NCI-H2227 treated with DMSO at 0.1 percent for 48 hours (cell line): Measurements from ENCODE around the gene CRIP3.

Experiments used
- DNase-seq: peaks from one replicate; lab custom pipeline; 2025; lab: John Stamatoyannopoulos, UW

Gene CRIP3

DNA sequence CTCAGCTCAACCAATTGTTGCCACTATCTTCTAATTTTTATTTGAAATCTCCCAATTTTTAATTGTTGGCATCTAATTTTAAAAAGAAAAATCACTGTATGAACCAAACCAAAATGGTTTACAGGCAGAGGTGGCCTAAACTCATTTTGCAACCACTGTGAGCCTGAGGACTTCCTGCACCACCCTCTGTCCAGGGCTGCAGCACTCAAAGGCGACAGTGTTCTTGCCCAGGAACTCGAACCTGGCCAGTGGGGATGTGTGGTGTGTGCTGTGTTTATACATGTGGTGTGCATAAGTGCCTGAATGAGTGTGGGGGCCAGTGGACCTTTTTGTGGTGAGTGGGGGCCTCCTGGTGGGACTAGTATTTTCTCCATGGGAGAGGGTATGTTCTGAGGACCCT, 34.9 kb downstream of the CRIP3 start:
- no peak for DNase-seq

DNA sequence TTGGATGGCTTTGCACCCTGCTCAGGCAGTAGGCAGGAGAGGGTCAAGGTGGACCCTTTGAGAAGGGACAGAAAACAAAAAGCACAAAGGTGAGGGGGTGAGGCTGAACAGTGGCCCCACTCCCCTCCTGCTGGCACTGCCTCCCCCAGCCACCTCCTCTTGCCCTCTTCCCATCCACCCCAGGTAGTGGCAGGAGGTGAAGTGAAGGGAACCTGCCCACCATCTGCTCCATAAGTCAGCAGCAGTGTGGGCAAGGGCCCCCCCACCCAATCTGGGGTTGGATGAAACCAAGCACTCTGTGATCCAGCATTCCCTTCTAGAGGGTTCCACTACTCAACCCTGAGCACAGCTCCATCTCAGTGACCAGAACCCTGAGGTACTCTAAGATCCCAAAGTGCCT, 36.7 kb downstream of the CRIP3 start:
- no peak for DNase-seq

DNA sequence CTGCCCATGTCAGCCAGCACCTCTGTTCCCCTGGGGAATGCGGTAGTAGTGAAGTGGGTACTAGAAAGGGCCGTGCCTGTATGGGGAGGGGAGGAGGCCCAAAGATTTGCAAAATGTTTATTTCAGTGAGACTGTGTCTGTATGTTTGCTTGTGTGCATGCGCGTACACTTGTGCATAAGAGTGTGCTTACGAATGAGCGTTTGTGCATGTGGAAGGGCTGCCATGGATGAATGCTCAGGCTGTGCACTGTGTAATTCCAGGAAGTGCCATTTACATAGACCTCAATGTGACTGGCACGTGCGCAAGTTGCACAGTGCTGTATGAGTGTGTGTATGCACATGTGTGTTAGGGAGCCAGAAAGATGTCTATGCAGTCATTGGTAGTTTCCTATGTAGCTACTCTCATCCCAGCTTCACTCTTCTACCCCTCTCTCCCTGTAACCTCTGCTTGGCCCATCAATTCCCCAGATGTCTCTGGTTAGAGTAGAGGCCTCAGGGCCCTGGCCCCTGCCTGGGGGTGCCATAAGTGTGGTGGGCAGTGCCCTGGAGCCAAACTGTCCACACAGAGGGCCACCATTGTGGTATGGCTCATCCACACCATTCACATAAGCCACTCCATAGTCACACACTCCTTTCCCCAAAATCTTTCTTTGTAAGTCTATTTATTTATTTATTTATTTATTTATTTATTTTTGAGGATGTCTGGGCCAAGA, 37.4 kb downstream of the CRIP3 start:
- DNase-seq, result no peak

DNA sequence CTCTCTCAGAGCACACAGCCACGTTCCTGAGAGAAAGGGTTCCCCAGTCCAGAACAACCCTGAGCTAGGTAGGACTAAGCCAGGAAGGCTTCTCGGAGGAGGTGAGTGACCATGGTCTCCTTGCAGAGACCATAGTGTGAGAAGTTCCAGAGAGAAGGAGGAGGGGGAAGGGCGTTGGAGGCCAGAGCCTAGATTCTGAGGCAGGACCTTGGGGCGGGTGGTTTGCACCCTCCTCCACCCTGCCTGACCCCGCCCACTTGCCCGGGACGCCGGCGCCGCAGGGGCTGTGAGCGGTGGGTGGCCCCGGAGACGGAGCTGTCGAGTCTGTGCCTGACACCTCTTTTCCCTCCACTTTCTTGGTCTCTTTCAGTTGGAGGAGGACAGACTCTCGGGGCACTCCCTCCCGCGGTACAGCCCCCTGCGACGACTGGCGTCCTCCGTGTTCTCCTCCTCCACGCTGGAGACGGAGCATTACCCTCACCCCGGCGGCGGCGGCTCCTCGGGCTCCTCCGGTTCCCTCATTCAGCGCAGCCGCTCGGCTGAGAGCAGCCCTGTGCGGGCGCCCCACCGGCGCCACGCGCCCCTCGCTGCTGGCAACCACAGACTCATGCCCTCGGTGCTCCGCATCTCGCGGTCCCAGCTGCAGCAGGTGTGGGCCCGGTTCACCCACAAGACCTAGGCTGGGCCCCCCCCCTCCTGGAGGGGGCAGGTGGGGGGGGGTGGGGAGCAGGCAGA, 39.2 kb downstream of the CRIP3 start:
- no peak for DNase-seq

DNA sequence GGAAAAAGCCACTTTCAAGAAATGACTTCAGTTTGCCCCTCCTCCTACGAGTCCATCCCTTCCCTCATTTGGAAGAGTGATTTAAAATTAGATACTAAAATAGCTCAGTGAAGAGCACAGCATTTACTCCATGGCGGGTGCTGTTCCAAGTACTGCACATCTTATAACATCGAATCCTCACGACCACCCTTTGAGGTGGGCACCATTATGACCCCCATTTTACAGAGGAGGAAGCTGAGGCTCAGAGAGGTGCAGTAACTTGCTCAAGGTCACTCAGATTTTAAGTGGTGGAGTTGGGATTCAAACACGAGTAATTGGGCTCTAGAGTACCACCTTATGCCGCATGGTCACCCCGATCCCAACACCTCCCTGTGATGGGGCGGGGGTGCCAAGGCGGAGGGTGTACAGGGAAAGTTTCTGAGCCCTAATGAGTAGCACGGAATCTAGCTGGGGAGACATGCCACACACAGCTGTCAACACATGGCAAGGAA, 39.8 kb downstream of the CRIP3 start:
- no peak for DNase-seq

DNA sequence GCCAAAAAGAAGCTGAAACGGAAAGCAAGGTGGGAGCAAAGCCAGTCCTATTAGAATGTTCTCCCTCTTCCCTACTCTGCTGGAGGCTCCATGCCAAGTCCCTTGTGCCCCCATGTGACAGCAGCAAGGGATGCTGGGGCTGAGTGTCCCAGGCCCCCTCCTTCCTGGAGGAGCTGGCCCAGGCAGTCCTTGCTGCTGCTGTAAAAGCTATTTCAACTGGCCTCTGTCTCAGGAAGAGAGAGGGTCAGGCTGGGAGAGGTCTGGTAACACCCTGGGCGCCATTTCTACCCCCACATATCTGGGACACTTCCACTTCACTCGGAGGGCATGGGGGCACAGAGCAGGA, 40.3 kb downstream of the CRIP3 start:
- DNase-seq, result no peak

DNA sequence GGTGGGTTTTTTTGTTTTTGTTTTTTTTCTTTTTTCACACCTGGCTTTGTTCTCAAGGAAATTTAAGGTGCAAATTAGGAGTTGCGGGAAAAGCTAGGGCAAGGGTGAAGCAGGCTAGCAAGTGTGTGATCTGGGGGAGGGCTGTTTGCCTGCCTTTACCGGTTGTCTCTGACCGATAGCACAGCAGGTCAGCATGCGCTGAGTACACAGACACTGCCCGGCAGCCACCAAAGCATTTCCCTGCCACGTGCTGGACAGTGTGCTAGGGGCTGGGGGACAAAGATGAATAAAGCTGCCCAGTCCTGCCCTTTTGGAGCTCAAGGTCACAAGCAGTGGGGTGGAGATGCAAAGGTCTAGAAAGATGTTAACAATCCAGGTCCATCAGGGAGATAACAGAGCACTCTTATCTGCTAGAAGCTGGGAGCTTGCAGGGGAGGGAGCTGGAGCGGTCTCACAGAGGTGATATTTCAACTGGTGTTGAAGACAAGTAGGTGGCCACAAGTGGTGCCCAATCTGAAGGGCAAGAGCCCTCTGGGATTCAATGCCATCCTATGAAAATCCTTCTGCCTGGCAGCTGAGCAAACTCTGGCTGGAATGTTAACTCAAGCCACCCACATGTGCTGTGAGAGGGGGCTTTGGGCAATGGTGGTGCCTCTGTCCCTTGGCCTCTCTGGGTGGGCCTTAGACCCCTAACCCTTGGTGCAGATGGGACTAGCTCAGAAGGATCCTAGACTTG, 40.8 kb downstream of the CRIP3 start:
- no peak for DNase-seq

DNA sequence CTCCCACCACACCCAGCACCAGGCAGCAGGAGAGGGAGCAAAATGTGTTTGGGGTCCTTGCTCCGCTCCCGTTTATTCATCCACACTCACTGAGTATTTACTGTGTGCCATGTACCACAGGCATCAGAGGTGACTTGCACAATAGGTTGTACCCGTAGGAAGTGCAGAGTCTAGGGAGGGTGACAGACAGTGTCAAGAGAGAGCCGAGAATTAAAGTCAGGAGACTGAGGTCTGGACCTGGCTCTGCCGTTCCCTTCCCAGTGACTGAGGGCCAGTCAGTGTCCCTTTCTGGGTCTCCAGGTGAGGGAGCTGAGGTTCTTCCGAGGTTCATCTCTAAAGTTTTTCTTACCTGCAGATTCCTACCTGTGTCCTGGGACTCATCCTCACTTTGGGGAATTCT, 43.1 kb downstream of the CRIP3 start:
- DNase-seq, result no peak

DNA sequence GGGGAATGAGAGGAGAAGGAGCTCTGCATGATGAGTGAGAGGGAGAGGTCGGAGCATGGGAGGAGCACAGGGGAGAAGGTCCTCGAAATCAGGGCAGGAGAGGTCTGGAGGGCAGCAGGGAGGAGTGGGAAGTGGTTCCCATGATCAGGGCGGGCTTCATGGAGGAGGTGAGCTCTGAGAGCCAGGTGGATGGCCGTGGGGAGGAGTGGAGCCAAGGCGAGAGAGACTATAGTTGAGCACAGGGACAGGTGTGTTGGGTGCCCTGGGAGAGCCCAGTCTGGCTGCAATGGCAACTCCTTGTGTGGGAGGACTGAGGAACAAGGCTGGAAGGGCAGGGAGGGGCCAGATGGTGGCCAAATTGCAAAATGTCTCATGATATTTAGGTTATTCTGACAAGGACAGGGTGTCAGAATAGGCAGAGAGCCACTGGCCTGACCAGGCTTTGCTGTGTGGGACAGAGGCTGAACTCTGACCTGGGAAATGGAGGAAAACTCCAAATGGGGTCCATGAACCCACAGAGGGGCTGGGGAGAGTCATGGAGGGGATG, 44.0 kb downstream of the CRIP3 start:
- DNase-seq, result no peak

DNA sequence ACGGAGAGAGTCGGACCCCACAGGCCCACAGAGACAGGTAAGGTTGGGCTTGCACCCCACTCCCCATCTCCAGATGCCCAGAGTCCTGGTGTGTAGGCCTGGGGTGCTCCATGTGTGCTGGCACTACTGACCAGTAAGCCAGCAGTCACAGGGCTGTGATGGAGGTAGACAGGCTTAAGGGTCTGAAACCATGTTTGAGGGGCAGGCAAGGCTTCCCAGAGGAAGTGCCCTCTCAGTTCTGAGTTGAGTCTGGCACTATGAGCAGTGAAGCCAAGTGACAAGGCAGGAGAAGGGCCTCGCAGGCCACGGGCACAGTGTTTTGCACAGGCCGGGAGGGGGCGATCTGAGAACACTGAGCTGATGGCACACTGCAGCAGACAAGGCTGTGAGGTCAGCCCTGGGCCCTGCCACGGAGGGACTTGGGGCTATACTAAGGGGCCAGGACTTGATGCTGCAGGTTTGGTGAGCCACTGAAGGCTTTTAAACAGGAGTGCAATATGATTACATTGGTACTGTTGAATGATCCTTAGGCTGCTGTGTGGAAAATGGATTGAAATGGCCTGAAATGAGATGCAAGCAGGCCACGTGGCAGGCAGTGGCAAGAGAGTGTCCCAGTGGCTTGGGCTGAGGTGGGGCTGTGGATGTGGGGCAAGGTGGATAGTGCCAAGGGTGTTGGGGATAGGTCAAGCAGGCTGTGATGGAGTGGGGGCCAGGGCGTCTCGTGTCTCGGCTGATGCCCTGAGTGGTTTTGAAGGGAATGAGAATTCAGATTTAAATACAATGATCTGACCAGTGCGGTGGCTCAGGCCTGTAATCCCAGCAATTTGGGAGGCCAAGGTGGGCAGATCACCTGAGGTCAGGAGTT, 45.1 kb downstream of the CRIP3 start:
- DNase-seq, result no peak

DNA sequence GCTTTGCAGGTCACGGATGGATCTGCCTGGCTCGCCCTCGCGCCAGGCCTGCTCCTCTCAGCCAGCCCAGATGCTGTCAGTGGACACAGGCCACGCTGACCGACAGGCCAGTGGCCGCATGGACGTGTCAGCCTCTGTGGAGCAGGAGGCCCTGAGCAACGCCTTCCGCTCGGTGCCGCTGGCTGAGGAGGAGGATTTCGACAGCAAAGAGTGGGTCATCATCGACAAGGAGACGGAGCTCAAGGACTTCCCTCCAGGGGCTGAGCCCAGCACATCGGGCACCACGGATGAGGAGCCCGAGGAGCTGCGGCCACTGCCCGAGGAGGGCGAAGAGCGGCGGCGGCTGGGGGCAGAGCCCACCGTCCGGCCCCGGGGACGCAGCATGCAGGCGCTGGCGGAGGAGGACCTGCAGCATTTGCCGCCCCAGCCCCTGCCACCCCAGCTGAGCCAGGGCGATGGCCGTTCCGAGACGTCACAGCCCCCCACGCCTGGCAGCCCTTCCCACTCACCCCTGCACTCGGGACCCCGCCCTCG, 45.8 kb downstream of the CRIP3 start:
- DNase-seq, result no peak

DNA sequence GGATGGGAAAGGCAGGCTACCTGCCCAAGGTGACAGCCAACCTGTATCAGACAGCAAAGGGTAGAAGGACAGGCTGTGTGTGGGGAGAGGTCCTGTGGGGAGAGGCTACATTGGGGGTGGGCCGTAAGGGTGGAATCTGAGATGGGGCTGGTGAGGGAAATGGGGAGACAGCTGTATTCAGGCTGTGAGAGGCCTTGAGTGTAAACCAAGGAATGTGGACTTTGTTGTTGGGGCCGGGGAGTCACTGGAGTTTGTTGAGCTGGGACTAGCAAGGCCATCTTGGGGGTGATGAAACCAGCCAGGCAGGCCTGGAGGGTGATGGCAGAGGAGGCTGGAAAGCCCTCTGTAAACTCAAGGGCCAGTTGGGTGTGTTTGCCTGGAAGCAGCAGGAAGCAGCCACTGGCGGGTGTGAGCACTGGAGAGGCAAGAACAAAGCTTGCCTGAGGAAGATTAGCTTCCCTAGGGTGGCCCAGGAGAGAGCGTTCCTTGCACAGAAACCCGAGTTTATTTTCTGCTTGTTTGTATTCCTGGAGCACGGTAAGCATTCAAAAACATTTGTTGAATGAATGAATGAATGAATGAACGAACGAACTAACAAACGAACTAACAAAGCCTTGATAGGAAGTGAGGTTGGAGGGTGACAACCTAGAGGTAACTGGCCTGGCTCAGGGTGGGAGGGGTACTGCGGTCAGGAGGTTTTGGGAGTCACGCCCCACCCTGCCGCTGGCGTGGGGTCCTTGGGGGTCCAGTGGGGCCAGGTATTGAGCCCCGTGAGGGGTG, 46.4 kb downstream of the CRIP3 start:
- no peak for DNase-seq

DNA sequence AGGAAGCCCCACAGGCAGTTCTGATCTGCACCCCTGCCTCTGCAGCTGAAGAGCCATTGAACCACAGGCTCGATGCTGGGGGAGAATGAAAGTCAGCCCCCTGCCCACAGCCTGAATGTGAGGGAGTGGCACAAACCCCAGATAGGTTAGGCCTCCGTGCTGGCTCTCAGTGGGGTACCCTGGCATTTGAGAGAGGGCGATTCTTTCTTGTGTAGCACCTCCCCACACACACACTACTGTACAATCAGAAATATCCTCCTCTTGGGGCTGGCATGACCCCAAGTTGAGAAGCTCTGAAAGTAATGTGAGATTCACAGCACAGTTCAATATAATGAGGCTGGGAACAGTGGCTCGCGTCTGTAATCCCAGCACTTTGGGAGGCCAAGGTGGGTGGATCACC, 47.4 kb downstream of the CRIP3 start:
- no peak for DNase-seq

DNA sequence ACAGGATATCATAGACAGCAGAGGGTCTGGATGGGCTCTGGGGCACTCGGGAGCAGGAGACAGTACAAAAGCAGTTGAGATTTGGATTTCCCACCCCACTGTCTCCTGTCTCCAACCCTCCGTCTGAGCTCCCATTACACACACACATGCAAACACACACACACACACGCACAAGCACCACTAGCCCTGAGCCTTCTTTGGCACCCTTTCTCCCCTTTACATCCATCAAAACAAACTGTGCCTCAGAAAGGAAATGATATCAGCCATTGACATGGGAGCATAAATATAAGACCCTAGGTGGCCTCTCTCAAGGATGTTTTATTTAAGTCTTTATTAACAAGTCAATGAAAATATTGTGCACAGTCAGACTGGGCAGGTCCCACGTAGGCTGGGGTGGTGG, 47.8 kb downstream of the CRIP3 start:
- DNase-seq, result no peak

DNA sequence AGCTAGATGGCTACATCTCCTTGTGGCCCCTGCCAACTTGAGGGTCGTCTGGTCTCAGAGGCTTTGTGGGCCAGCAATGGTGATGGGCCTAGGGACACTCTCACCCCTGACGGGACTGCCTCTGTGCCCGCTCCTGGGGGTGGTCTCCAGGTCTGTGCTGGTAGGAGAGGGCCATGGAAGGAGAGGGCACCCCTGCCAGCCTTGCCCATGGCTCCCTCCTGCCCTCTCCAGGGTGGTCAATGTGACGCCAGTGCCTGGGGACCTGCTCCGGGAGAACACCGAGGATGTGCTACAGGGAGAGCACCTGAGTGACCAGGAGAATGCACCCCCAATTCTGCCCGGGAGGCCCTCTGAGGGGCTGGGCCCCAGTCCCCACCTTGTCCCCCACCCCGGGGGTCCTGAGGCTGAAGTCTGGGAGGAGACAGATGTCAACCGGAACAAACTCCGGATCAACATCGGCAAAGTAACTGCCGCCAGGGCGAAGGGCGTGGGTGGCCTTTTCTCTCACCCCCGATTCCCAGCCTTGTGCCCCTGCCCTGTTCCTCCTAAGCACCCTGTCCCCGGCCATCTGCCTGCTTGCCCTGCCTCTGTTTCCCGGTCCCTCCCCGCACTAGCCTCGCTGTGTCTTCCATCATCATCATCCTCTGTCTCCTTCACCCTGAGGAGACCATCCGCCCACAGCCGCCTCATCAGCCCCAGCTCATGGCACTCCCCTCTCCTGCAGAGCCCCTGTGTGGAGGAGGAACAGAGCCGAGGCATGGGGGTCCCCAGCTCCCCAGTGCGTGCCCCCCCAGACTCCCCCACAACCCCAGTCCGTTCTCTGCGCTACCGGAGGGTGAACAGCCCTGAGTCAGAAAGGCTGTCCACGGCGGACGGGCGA, 49.6 kb downstream of the CRIP3 start:
- no peak for DNase-seq

DNA sequence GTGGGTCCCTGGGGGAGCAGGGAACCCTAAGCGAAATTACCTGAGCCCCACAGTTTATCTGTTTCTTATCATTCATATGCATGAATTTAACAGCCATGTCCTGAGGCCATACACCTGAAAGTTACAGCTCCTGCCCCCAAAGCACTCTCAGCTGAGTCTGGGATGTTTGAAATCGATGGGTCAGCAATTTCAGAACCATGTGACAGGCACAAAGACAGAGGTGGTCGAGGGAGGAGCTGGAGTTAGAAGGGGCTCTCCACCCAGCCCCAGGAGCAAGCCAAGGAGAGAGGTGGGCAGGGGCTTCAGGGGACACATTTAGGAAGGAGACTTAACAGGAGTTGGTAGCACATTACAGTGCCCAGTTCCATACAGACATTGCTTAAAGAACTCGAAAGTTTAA, 50.4 kb downstream of the CRIP3 start:
- no peak for DNase-seq

DNA sequence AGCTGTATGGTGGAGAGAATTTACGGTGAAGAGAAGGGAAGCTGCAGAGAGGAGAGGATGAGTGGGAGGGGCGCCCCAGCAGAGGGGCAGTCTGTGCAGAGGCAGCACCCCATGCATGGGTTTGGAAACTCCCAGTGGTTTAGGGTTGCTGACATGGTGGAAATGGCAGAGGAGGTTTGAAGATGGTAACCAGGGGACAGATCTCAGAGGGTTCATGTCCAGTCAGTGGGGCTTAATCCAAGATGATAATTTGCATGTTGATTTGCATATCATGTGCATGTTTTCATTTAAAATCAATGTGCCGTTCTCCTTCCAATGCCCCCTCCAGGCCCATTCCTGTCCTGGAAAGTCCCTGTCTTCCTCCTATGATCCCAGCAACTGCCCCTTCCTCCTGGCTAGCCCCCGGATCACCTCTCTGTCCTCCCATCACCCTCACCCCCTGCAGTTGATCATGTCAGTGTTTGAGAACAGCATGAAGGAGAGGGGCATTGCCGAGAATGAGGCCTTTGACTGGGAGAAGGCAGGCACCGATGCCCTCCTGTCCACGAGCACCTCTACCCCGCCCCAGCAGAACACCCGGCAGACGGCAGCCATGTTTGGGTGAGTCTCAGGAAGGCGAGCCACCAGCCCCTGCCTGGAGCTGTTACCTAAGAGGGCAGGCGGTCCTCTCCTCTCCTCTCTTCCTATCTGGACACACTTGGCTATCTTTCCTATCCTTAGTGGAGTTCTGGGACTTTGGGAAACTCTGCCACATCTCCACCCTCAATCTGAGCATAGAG, 51.1 kb downstream of the CRIP3 start:
- DNase-seq, result no peak

DNA sequence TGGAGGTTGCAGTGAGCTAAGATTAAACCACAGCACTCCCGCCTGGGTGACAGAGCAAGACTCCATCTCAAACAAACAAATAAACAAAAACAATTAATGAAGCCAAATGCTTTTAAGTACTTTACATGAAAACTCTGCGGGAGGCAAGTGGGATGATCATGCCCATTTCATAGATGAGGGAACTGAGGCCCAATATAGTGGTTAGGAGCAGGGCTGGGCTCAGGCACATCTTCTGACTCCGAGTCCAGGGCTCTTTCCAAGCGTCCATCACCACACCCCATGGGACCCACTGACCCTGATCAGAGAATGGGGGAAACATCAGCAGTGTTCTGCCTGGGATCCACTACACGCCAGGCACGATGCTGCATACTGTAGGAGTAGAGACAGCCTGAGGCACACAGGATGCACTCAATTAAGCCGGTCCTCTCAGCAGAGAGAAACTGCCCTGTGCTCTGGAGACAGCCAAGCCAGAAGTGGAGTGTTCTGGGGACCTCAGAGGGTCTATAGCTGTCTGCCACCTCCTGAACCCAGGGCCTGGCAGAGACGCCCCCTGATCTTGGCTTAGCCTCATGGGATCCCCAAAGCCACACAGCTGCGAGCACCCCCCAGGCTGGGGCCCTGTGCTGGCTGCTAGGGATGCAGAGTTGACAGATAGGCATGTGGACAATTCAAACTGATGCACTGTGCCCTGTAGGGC, 51.8 kb downstream of the CRIP3 start:
- no peak for DNase-seq
